Measurements from ENCODE around the gene C10orf105. TPM values are rescaled to one million over a fixed set of nuclear protein-coding genes. Genes with fewer than 3 reads are reported as not detected.
A peak's percentile ranks its signal among the peaks of the same experiment; 100 is the strongest.

C10orf105 gene
- total RNA-seq, 2 donors from 2014 or later = 0.13 to 0.33 TPM

GRCh38 chr10:71750124-71750841 lies 30.7 kb upstream of the C10orf105 start:
- H3K9ac ChIP-seq (ENCODE audit: extremely low read depth, low read length, poor library complexity, severe bottlenecking) = no peak overlapping the region
- no peaks in the 10 kb centered on the region for H3K9me3 Mint-ChIP-seq
- no peaks in the 10 kb centered on the region for H3K9me3 ChIP-seq (ENCODE audit: control insufficient read depth, low read length)
- no peaks in the 10 kb centered on the region for H3K36me3 Mint-ChIP-seq (ENCODE audit: low read depth)
- H3K4me1 ChIP-seq (ENCODE audit: control insufficient read depth, insufficient read depth, low read length) = peaks cover 6% of the 10 kb centered on the region
- peaks cover 5% of the 10 kb centered on the region for H3K27me3 ChIP-seq (ENCODE audit: control insufficient read depth, insufficient read depth, low read length, poor library complexity, severe bottlenecking)
- DNase-seq = no peak
- no peak for TF ChIP-seq CTCF (conservative IDR thresholded peaks at IDR 0.05)
- H3K27ac Mint-ChIP-seq = no peak overlapping the region
- no peak overlapping the region for H3K27ac ChIP-seq (ENCODE audit: low read depth, low read length)
- H3K27me3 Mint-ChIP-seq (ENCODE audit: insufficient read depth) = peaks cover 5% of the 10 kb centered on the region
- H3K4me3 ChIP-seq (ENCODE audit: low read length) = no peak overlapping the region
- H3K36me3 ChIP-seq (ENCODE audit: control insufficient read depth, insufficient read depth, low read length) = no peaks in the 10 kb centered on the region
- H3K4me3 Mint-ChIP-seq = no peak overlapping the region
- 94 to 95% methylated on average over 10 to 15 of the region's 15 CpGs for WGBS, 2 experiments (ENCODE audit: insufficient coverage in 1 of 2, insufficient read length in 1 of 2)
- peaks cover 13% of the 10 kb centered on the region for H3K4me1 Mint-ChIP-seq

DNA sequence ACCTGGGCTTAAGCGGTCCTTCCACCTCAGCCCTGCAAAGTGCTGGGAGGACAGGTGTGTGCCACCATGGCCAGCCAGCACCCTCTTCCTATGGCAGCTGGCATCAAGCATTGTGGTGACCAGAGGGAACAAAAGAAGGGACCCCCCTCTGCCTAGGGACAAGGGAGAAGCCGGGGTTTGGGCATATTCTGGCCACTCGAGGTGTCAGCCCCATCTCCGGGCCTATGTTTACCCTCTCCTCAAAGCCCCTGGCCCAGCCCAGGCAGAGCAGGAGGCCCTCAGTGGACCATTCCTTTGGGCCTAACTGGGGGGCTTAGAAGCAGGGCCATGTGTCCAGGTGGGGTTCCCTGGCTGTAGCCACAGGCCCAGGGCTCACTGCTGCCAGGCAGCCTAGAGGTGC lies 29.8 kb upstream of the C10orf105 start:
- peaks cover 13% of the 10 kb centered on the region for H3K4me1 Mint-ChIP-seq
- peaks cover 2% of the 10 kb centered on the region for H3K27me3 Mint-ChIP-seq (ENCODE audit: insufficient read depth)
- no peak for DNase-seq
- Histone ChIP-seq H3K9me3 (ENCODE audit: control insufficient read depth, low read length) (no peaks in the 10 kb centered on the region), H3K27me3 (ENCODE audit: control insufficient read depth, insufficient read depth, low read length, poor library complexity, severe bottlenecking) (no peaks in the 10 kb centered on the region), H3K27ac (ENCODE audit: low read depth, low read length) (no peak overlapping the region), H3K36me3 (ENCODE audit: control insufficient read depth, insufficient read depth, low read length) (no peaks in the 10 kb centered on the region), H3K9ac (ENCODE audit: extremely low read depth, low read length, poor library complexity, severe bottlenecking) (no peak overlapping the region), H3K4me1 (ENCODE audit: control insufficient read depth, insufficient read depth, low read length) (peaks cover 6% of the 10 kb centered on the region), H3K4me3 (ENCODE audit: low read length) (no peak overlapping the region)
- H3K27ac Mint-ChIP-seq = peak overlapping the region; percentile 17
- TF ChIP-seq CTCF (conservative IDR thresholded peaks at IDR 0.05) = no peak
- no peak overlapping the region for H3K4me3 Mint-ChIP-seq
- no peaks in the 10 kb centered on the region for H3K9me3 Mint-ChIP-seq
- no peaks in the 10 kb centered on the region for H3K36me3 Mint-ChIP-seq (ENCODE audit: low read depth)
- WGBS, 2 experiments (ENCODE audit: insufficient coverage in 1 of 2, insufficient read length in 1 of 2) = 88 to 100% methylated on average over 1 to 4 of the region's 4 CpGs

DNA sequence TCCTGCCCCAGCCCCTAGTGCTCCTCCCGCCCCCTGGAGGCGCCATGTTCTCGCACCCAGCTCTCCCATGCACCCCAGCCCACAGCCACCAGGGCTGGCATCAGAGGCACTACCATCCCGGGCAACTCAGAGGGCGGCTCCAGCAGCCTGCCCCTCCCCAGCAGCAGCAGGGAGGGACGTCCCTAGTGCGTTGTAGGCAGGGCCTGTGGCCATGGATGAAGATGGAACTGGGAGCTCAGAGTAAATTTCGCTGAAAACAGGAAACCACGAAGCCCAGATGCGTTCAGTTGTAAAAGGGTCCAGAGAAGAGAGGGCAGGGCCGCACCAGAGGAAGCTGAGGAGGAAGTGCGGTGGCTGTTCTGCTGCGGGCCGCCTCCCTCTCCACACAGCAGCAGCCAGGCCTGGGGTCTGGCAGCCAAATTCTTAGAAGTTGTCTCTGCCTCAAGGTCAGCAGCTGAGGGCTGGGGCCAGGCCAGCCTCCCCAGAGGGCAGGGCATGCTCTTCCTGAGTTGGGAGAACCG lies 29.2 kb upstream of the C10orf105 start:
- peak; percentile 49 for DNase-seq
- Mint-ChIP-seq H3K9me3 (no peaks in the 10 kb centered on the region), H3K27me3 (ENCODE audit: insufficient read depth) (no peaks in the 10 kb centered on the region), H3K4me3 (no peak overlapping the region), H3K27ac (peak overlapping the region; percentile 35), H3K4me1 (peaks cover 13% of the 10 kb centered on the region), H3K36me3 (ENCODE audit: low read depth) (no peaks in the 10 kb centered on the region)
- TF ChIP-seq CTCF (conservative IDR thresholded peaks at IDR 0.05) = peak; percentile 26
- H3K9ac ChIP-seq (ENCODE audit: extremely low read depth, low read length, poor library complexity, severe bottlenecking) = no peak overlapping the region
- H3K27ac ChIP-seq (ENCODE audit: low read depth, low read length) = no peak overlapping the region
- H3K36me3 ChIP-seq (ENCODE audit: control insufficient read depth, insufficient read depth, low read length) = no peaks in the 10 kb centered on the region
- no peaks in the 10 kb centered on the region for H3K9me3 ChIP-seq (ENCODE audit: control insufficient read depth, low read length)
- peaks cover 6% of the 10 kb centered on the region for H3K4me1 ChIP-seq (ENCODE audit: control insufficient read depth, insufficient read depth, low read length)
- H3K4me3 ChIP-seq (ENCODE audit: low read length) = no peak overlapping the region
- H3K27me3 ChIP-seq (ENCODE audit: control insufficient read depth, insufficient read depth, low read length, poor library complexity, severe bottlenecking) = no peaks in the 10 kb centered on the region
- 86 to 96% methylated on average over 5 to 15 of the region's 15 CpGs for WGBS, 2 experiments (ENCODE audit: insufficient coverage in 1 of 2, insufficient read length in 1 of 2)
